Endothelial cell (in vitro differentiated cells): Measurements from ENCODE around the gene MTREX. TPM values are rescaled to one million over a fixed set of nuclear protein-coding genes. Genes with fewer than 3 reads are reported as not detected.

Experiments
- DNase-seq: peaks from one replicate; pipeline ENCODE4 v3.0.0; 2021; ENCODE audit warnings: low spot score
- H3K27ac Mint-ChIP-seq: one replicate; pipeline ENCODE4 v1.8.0; 2021; ENCODE audit warnings: mixed read lengths, inconsistent platforms; ENCODE audit not compliant: unreplicated experiment
- H3K27me3 Mint-ChIP-seq: one replicate; pipeline ENCODE4 v1.8.0; 2021; ENCODE audit warnings: mild to moderate bottlenecking, moderate library complexity, mixed read lengths, inconsistent platforms; ENCODE audit not compliant: unreplicated experiment
- H3K36me3 Mint-ChIP-seq: one replicate; pipeline ENCODE4 v1.8.0; 2021; ENCODE audit warnings: mild to moderate bottlenecking, low read depth, mixed read lengths, inconsistent platforms; ENCODE audit not compliant: unreplicated experiment
- H3K4me1 Mint-ChIP-seq: one replicate; pipeline ENCODE4 v1.8.0; 2021; ENCODE audit warnings: mild to moderate bottlenecking, mixed read lengths, inconsistent platforms; ENCODE audit not compliant: unreplicated experiment
- H3K4me3 Mint-ChIP-seq: one replicate; pipeline ENCODE4 v1.8.0; 2021; ENCODE audit warnings: mild to moderate bottlenecking, mixed read lengths, inconsistent platforms; ENCODE audit not compliant: unreplicated experiment
- H3K9me3 Mint-ChIP-seq: one replicate; pipeline ENCODE4 v1.8.0; 2021; ENCODE audit warnings: mixed read lengths, inconsistent platforms; ENCODE audit not compliant: unreplicated experiment
- CTCF ChIP-seq: fragments of 200-600 bp; sonication (generic); IDR thresholded peaks from one replicate; pipeline ENCODE4 v1.5.0; 2021; ENCODE audit warnings: antibody characterized with exemption; ENCODE audit not compliant: unreplicated experiment
- total RNA-seq: library from RNA; stranded (reverse); fragmentation: NEBNext Ultra II Directional; extraction: Animal tissue kit (Norgen Biotek cat#: 25700); gene quantifications from one replicate; pipeline ENCODE4 v1.2.1, GENCODE V29; 2021; ENCODE audit not compliant: unreplicated experiment

The MTREX gene
- total RNA-seq, 1 donor from 2014 or later, result 54.4 TPM

DNA sequence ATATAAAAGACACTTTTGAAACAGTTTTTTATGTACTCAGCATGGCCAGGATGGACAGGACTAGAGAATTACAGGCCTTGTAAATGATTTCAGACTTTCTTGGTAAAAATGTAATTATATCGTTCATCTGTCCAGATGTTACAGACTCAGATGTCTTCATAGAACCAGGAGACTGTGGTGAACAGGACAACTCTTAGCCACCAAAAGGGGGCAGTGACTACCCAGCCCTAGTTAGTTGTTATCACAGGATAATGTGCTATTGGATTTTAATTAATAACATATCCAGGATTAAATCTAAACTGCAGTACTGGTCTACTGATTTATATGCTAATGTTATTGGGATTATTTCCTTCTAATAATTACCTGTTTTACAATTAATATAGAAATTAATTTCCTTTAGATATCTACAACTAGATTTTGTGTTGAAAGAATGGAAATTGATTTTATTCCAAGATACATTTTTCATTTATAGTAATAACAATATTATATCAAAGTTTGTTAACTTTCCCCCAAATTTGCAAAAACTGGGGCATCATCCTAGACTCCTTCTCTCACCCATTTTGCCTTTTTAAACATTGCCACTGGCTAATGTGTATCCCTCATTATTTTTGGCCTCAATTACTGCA, 99.4 kb downstream of the MTREX start:
- DNase-seq, result peak; percentile 16
- Mint-ChIP-seq H3K36me3 (no peaks in the 10 kb centered on the region), H3K9me3 (no peaks in the 10 kb centered on the region), H3K27me3 (no peaks in the 10 kb centered on the region), H3K4me3 (no peak overlapping the region), H3K4me1 (no peaks in the 10 kb centered on the region), H3K27ac (no peak overlapping the region)
- TF ChIP-seq CTCF, result no peak

DNA sequence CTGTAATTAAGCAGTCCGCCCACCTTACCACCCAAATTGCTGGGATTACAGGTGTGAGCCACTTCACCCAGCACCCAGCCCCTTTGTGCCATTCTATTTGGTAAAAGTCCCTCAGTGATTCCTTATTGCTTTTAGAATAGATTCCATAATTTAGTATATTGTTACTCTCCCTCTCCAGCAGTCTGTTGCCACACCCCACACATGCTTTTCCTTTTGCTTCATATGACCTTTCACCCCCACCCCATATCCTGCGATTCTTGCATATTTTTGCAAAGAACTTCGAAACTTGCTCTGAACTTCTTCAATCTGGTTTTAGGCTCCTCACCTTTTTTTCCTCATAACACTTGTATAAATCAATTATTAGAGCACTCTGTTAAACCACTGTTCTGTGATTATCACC, 100.2 kb downstream of the MTREX start:
- H3K27me3 Mint-ChIP-seq, result no peaks in the 10 kb centered on the region
- H3K36me3 Mint-ChIP-seq, result no peaks in the 10 kb centered on the region
- no peaks in the 10 kb centered on the region for H3K4me1 Mint-ChIP-seq
- no peak for TF ChIP-seq CTCF
- no peak for DNase-seq
- no peak overlapping the region for H3K27ac Mint-ChIP-seq
- no peaks in the 10 kb centered on the region for H3K9me3 Mint-ChIP-seq
- no peak overlapping the region for H3K4me3 Mint-ChIP-seq

GRCh38 chr5:55409775-55410174, 102.0 kb downstream of the MTREX start:
- Mint-ChIP-seq H3K9me3 (no peaks in the 10 kb centered on the region), H3K27ac (no peak overlapping the region), H3K4me3 (no peak overlapping the region), H3K4me1 (no peaks in the 10 kb centered on the region), H3K36me3 (peaks cover under 1% of the 10 kb centered on the region), H3K27me3 (no peaks in the 10 kb centered on the region)
- no peak for TF ChIP-seq CTCF
- DNase-seq, result no peak

DNA sequence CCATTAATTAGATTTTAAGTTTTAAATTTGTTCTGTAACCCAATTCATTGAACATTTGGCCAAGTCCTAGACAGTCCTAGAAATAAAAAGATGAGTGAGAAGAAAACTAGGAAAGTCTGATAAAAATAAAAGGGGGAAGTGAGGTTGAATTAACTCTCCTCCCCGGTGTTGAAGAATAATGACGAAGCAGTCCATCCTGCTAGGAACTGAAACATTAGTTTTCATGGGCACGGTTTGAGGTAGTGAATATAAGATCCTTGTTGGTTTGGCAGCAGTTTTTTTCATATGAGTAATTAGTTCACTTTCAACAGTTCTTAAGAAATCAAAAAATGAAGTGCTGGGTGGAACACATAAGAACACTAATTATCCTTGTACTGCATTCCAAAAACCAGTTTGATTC, 103.1 kb downstream of the MTREX start:
- no peak overlapping the region for H3K4me3 Mint-ChIP-seq
- H3K27ac Mint-ChIP-seq, result no peak overlapping the region
- peaks cover 3% of the 10 kb centered on the region for H3K36me3 Mint-ChIP-seq
- no peaks in the 10 kb centered on the region for H3K9me3 Mint-ChIP-seq
- no peaks in the 10 kb centered on the region for H3K27me3 Mint-ChIP-seq
- H3K4me1 Mint-ChIP-seq, result no peaks in the 10 kb centered on the region
- DNase-seq, result no peak
- no peak for TF ChIP-seq CTCF

DNA sequence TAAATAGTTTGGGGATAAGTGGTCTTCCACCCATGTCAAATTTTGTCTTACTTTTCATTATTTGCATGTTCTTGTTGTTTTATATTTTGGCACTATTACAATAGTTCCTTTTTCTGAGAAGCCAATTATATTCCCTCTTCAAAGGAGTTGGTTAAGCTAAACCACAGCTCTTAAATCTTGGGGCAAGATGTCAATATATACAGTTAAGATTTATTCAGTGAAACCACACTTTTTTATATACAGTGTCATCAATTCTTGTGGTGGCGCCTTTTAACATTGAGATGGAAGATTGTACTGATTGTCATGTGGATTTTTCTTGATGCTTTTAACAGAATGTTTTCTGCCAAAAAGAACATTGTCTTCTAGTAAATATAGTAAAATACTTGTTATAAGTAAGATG, 104.1 kb downstream of the MTREX start:
- Mint-ChIP-seq H3K9me3 (no peaks in the 10 kb centered on the region), H3K36me3 (peaks cover 3% of the 10 kb centered on the region), H3K4me3 (no peak overlapping the region), H3K27ac (no peak overlapping the region), H3K4me1 (no peaks in the 10 kb centered on the region), H3K27me3 (no peaks in the 10 kb centered on the region)
- no peak for TF ChIP-seq CTCF
- no peak for DNase-seq
